ENCODE measurements around the gene FNDC5. TPM values are rescaled to one million over a fixed set of nuclear protein-coding genes. Genes with fewer than 3 reads are reported as not detected.

FNDC5 gene
- total and polyA plus RNA-seq, 10 of the 15 experiments (the other 5 are each of a cell fraction or from before 2014, with no cell fraction given), result 0.01 to 0.29 (median 0.19) TPM; not detected in 4

DNA sequence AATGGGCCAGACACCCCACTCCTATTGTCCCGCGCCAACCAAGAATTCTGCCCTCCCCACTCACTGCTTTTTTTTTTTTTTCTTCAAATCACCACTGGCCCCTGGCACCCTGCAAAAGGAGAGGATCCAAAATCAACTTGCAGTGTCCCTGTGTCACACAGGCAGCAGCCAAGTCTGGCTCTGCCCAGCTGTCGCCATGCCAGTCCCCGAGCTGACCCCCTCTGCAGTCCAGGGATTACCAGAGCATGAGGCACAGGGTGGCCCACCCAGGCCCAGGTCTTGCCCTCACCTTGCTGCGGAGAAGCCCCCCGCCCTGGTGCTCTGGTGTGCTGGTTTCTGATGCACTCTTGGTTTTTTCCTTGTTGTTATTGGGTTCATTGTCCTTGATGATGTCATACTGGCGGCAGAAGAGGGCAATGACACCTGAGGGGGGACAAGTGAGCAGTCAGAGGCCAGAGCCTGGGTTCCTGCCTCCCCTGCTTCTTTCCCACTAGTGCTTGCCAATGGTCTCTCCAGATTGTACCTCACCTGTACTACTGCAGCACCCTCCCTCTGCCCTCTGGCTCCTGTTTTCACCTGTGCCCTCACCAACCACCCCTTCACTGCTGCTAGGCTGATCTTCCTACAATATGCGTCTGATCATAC, 6.2 kb downstream of the FNDC5 start (continued):
- TF ChIP-seq, protein P1, sequence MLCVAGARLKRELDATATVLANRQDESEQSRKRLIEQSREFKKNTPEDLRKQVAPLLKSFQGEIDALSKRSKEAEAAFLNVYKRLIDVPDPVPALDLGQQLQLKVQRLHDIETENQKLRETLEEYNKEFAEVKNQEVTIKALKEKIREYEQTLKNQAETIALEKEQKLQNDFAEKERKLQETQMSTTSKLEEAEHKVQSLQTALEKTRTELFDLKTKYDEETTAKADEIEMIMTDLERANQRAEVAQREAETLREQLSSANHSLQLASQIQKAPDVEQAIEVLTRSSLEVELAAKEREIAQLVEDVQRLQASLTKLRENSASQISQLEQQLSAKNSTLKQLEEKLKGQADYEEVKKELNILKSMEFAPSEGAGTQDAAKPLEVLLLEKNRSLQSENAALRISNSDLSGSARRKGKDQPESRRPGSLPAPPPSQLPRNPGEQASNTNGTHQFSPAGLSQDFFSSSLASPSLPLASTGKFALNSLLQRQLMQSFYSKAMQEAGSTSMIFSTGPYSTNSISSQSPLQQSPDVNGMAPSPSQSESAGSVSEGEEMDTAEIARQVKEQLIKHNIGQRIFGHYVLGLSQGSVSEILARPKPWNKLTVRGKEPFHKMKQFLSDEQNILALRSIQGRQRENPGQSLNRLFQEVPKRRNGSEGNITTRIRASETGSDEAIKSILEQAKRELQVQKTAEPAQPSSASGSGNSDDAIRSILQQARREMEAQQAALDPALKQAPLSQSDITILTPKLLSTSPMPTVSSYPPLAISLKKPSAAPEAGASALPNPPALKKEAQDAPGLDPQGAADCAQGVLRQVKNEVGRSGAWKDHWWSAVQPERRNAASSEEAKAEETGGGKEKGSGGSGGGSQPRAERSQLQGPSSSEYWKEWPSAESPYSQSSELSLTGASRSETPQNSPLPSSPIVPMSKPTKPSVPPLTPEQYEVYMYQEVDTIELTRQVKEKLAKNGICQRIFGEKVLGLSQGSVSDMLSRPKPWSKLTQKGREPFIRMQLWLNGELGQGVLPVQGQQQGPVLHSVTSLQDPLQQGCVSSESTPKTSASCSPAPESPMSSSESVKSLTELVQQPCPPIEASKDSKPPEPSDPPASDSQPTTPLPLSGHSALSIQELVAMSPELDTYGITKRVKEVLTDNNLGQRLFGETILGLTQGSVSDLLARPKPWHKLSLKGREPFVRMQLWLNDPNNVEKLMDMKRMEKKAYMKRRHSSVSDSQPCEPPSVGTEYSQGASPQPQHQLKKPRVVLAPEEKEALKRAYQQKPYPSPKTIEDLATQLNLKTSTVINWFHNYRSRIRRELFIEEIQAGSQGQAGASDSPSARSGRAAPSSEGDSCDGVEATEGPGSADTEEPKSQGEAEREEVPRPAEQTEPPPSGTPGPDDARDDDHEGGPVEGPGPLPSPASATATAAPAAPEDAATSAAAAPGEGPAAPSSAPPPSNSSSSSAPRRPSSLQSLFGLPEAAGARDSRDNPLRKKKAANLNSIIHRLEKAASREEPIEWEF (IDR thresholded peaks at IDR 0.05; ENCODE audit: insufficient replicate concordance, low read depth, low read length), result no peak
- TF ChIP-seq, protein P2, sequence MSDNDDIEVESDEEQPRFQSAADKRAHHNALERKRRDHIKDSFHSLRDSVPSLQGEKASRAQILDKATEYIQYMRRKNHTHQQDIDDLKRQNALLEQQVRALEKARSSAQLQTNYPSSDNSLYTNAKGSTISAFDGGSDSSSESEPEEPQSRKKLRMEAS (IDR thresholded peaks at IDR 0.05; ENCODE audit: low read depth, low read length), result no peak
- TF ChIP-seq ASH2L (IDR thresholded peaks at IDR 0.05; ENCODE audit: borderline replicate concordance, low read depth), result no peak
- no peak for TF ChIP-seq ZNF274 (IDR thresholded peaks at IDR 0.05; ENCODE audit: insufficient read depth, insufficient read length)
- TF ChIP-seq MTA2 (IDR thresholded peaks at IDR 0.05; ENCODE audit: low read depth), result no peak
- TF ChIP-seq, protein P3, sequence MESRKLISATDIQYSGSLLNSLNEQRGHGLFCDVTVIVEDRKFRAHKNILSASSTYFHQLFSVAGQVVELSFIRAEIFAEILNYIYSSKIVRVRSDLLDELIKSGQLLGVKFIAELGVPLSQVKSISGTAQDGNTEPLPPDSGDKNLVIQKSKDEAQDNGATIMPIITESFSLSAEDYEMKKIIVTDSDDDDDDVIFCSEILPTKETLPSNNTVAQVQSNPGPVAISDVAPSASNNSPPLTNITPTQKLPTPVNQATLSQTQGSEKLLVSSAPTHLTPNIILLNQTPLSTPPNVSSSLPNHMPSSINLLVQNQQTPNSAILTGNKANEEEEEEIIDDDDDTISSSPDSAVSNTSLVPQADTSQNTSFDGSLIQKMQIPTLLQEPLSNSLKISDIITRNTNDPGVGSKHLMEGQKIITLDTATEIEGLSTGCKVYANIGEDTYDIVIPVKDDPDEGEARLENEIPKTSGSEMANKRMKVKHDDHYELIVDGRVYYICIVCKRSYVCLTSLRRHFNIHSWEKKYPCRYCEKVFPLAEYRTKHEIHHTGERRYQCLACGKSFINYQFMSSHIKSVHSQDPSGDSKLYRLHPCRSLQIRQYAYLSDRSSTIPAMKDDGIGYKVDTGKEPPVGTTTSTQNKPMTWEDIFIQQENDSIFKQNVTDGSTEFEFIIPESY (IDR thresholded peaks at IDR 0.05), result no peak
- TF ChIP-seq BMI1 (IDR thresholded peaks at IDR 0.05; ENCODE audit: borderline replicate concordance), result no peak
- TF ChIP-seq KLF5 (IDR thresholded peaks at IDR 0.05; ENCODE audit: partially characterized antibody), result no peak
- no peak for TF ChIP-seq SPI1 (IDR thresholded peaks at IDR 0.05; ENCODE audit: borderline replicate concordance, insufficient read depth, low read depth, low read length)
- TF ChIP-seq, protein P4, sequence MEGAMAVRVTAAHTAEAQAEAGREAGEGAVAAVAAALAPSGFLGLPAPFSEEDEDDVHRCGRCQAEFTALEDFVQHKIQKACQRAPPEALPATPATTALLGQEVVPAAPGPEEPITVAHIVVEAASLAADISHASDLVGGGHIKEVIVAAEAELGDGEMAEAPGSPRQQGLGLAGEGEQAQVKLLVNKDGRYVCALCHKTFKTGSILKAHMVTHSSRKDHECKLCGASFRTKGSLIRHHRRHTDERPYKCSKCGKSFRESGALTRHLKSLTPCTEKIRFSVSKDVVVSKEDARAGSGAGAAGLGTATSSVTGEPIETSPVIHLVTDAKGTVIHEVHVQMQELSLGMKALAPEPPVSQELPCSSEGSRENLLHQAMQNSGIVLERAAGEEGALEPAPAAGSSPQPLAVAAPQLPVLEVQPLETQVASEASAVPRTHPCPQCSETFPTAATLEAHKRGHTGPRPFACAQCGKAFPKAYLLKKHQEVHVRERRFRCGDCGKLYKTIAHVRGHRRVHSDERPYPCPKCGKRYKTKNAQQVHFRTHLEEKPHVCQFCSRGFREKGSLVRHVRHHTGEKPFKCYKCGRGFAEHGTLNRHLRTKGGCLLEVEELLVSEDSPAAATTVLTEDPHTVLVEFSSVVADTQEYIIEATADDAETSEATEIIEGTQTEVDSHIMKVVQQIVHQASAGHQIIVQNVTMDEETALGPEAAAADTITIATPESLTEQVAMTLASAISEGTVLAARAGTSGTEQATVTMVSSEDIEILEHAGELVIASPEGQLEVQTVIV (IDR thresholded peaks at IDR 0.05; ENCODE audit: borderline replicate concordance, partially characterized antibody), result no peak

Measured in GM12878 (cell line).